Measurements from ENCODE around the gene C12orf50. TPM values are rescaled to one million over a fixed set of nuclear protein-coding genes. Genes with fewer than 3 reads are reported as not detected.

C12orf50 gene
- polyA plus RNA-seq, 1 donor from 2014 or later = 0.30 TPM

- no peaks in the 10 kb centered on the region for H3K36me3 ChIP-seq (ENCODE audit: insufficient read depth, low read length)
- H3K9ac ChIP-seq (ENCODE audit: low read length) = no peak overlapping the region
- TF ChIP-seq EZH2 (IDR thresholded peaks at IDR 0.05; ENCODE audit: borderline replicate concordance, insufficient read depth, low read length, poor library complexity, severe bottlenecking) (no peak), EP300 (conservative IDR thresholded peaks at IDR 0.05; ENCODE audit: poor library complexity, severe bottlenecking) (no peak), MXI1 (conservative IDR thresholded peaks at IDR 0.05; ENCODE audit: poor library complexity, severe bottlenecking) (no peak), TAF1 (IDR thresholded peaks at IDR 0.05; ENCODE audit: low read depth) (no peak), RAD21 (conservative IDR thresholded peaks at IDR 0.05) (no peak), SMC3 (conservative IDR thresholded peaks at IDR 0.05; ENCODE audit: poor library complexity) (no peak), POLR2AphosphoS5 (IDR thresholded peaks at IDR 0.05) (no peak), CTCF (IDR thresholded peaks at IDR 0.05; ENCODE audit: poor library complexity, severe bottlenecking) (no peak)
- TF ChIP-seq, protein P1, sequence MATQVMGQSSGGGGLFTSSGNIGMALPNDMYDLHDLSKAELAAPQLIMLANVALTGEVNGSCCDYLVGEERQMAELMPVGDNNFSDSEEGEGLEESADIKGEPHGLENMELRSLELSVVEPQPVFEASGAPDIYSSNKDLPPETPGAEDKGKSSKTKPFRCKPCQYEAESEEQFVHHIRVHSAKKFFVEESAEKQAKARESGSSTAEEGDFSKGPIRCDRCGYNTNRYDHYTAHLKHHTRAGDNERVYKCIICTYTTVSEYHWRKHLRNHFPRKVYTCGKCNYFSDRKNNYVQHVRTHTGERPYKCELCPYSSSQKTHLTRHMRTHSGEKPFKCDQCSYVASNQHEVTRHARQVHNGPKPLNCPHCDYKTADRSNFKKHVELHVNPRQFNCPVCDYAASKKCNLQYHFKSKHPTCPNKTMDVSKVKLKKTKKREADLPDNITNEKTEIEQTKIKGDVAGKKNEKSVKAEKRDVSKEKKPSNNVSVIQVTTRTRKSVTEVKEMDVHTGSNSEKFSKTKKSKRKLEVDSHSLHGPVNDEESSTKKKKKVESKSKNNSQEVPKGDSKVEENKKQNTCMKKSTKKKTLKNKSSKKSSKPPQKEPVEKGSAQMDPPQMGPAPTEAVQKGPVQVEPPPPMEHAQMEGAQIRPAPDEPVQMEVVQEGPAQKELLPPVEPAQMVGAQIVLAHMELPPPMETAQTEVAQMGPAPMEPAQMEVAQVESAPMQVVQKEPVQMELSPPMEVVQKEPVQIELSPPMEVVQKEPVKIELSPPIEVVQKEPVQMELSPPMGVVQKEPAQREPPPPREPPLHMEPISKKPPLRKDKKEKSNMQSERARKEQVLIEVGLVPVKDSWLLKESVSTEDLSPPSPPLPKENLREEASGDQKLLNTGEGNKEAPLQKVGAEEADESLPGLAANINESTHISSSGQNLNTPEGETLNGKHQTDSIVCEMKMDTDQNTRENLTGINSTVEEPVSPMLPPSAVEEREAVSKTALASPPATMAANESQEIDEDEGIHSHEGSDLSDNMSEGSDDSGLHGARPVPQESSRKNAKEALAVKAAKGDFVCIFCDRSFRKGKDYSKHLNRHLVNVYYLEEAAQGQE (IDR thresholded peaks at IDR 0.05; ENCODE audit: borderline replicate concordance) = no peak
- no peak overlapping the region for H3K4me3 ChIP-seq (ENCODE audit: low read length)
- no peaks in the 10 kb centered on the region for H3K9me3 ChIP-seq (ENCODE audit: low read length)
- H3K4me2 ChIP-seq (ENCODE audit: low read length) = no peak overlapping the region
- no peaks in the 10 kb centered on the region for H3F3A ChIP-seq (ENCODE audit: insufficient read depth, low read length, poor library complexity, severe bottlenecking)
- H3K79me2 ChIP-seq (replicated peaks; ENCODE audit: insufficient read depth, low read length) = no peaks in the 10 kb centered on the region
- no peaks in the 10 kb centered on the region for H4K20me1 ChIP-seq (ENCODE audit: insufficient read depth)
- no peak overlapping the region for H2AFZ ChIP-seq (ENCODE audit: low read depth, low read length)
- H3K9me2 ChIP-seq (ENCODE audit: insufficient read depth, low read length) = no peaks in the 10 kb centered on the region
- H3K27me3 ChIP-seq (ENCODE audit: insufficient read depth, low read depth, low read length) = no peaks in the 10 kb centered on the region
- no peak overlapping the region for H3K27ac ChIP-seq (ENCODE audit: low read length)
These were observed 47.7 kb downstream of the C12orf50 start for GRCh38 chr12:87981495-87981894.

GRCh38 chr12:87975879-87976278, 53.3 kb downstream of the C12orf50 start:
- Histone ChIP-seq H3K79me2 (replicated peaks; ENCODE audit: insufficient read depth, low read length) (no peaks in the 10 kb centered on the region), H3K27me3 (ENCODE audit: insufficient read depth, low read depth, low read length) (no peaks in the 10 kb centered on the region), H3K9me3 (ENCODE audit: low read length) (no peaks in the 10 kb centered on the region), H3K36me3 (ENCODE audit: insufficient read depth, low read length) (no peaks in the 10 kb centered on the region), H3K27ac (ENCODE audit: low read length) (no peak overlapping the region), H3F3A (ENCODE audit: insufficient read depth, low read length, poor library complexity, severe bottlenecking) (no peaks in the 10 kb centered on the region), H3K4me2 (ENCODE audit: low read length) (no peak overlapping the region), H3K9me2 (ENCODE audit: insufficient read depth, low read length) (no peaks in the 10 kb centered on the region), H3K9ac (ENCODE audit: low read length) (no peak overlapping the region), H3K4me3 (ENCODE audit: low read length) (no peak overlapping the region), H4K20me1 (ENCODE audit: insufficient read depth) (no peaks in the 10 kb centered on the region), H2AFZ (ENCODE audit: low read depth, low read length) (no peak overlapping the region)
- no peak for TF ChIP-seq POLR2AphosphoS5 (IDR thresholded peaks at IDR 0.05)

DNA sequence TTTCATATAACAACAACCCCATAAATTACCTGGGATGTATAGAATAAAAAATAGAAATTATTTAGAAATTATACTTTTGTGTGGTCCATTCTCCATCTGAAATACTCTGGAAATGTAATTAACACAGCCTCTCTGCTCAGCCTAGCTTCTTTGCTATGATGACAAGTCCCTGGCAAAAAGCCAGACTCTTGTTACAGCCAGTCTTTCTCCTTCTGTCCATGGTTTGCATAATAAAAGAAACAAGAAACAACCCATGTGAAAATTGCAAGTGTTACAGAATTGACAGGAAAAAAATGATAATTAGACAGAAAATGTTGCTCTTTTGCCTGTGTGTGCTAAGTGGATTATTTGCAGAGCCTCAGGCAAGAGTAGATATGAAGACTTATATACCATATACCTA, 61.3 kb downstream of the C12orf50 start:
- H2AFZ ChIP-seq (ENCODE audit: low read depth, low read length) = no peak overlapping the region
- no peak for TF ChIP-seq EZH2 (IDR thresholded peaks at IDR 0.05; ENCODE audit: borderline replicate concordance, insufficient read depth, low read length, poor library complexity, severe bottlenecking)
- TF ChIP-seq SMC3 (conservative IDR thresholded peaks at IDR 0.05; ENCODE audit: poor library complexity) = no peak
- no peak for TF ChIP-seq TAF1 (IDR thresholded peaks at IDR 0.05; ENCODE audit: low read depth)
- TF ChIP-seq CTCF (IDR thresholded peaks at IDR 0.05; ENCODE audit: poor library complexity, severe bottlenecking) = no peak
- TF ChIP-seq MXI1 (conservative IDR thresholded peaks at IDR 0.05; ENCODE audit: poor library complexity, severe bottlenecking) = no peak
- no peak for TF ChIP-seq RAD21 (conservative IDR thresholded peaks at IDR 0.05)
- TF ChIP-seq, protein P1 (IDR thresholded peaks at IDR 0.05; ENCODE audit: borderline replicate concordance) = no peak
- TF ChIP-seq POLR2AphosphoS5 (IDR thresholded peaks at IDR 0.05) = no peak
- TF ChIP-seq EP300 (conservative IDR thresholded peaks at IDR 0.05; ENCODE audit: poor library complexity, severe bottlenecking) = no peak
- no peak overlapping the region for H3K9ac ChIP-seq (ENCODE audit: low read length)
- no peaks in the 10 kb centered on the region for H3K9me2 ChIP-seq (ENCODE audit: insufficient read depth, low read length)
- no peaks in the 10 kb centered on the region for H3K27me3 ChIP-seq (ENCODE audit: insufficient read depth, low read depth, low read length)
- H4K20me1 ChIP-seq (ENCODE audit: insufficient read depth) = no peaks in the 10 kb centered on the region
- H3K27ac ChIP-seq (ENCODE audit: low read length) = peak overlapping the region; percentile 40
- H3K79me2 ChIP-seq (replicated peaks; ENCODE audit: insufficient read depth, low read length) = no peaks in the 10 kb centered on the region
- no peaks in the 10 kb centered on the region for H3K9me3 ChIP-seq (ENCODE audit: low read length)
- H3K4me2 ChIP-seq (ENCODE audit: low read length) = no peak overlapping the region
- H3F3A ChIP-seq (ENCODE audit: insufficient read depth, low read length, poor library complexity, severe bottlenecking) = no peaks in the 10 kb centered on the region
- no peaks in the 10 kb centered on the region for H3K36me3 ChIP-seq (ENCODE audit: insufficient read depth, low read length)
- H3K4me3 ChIP-seq (ENCODE audit: low read length) = no peak overlapping the region
